HepG2 (cell line): ENCODE measurements around the gene FUT4. TPM values are rescaled to one million over a fixed set of nuclear protein-coding genes. Genes with fewer than 3 reads are reported as not detected.
A peak's percentile ranks its signal among the peaks of the same experiment; 100 is the strongest.

ENCODE experiments used
- CHD4 ChIP-seq: fragments of 200-600 bp; sonication (generic); IDR thresholded peaks from 2 replicates; pipeline ENCODE4 v1.7.0; 2017; ENCODE audit warnings: mild to moderate bottlenecking, low read length, borderline replicate concordance
- CREM ChIP-seq, 2 experiments: sonication (generic) in 1 of 2; formaldehyde crosslinking in 1 of 2; IDR thresholded peaks; 2 replicates each; pipeline versions ENCODE4 v1.4.0 to v1.6.1; 2016 to 2020; ENCODE audit warnings: antibody characterized with exemption in 1 of 2, mild to moderate bottlenecking in 1 of 2, missing genetic modification reagents in 1 of 2
- GABPB1 ChIP-seq: IDR thresholded peaks from 2 replicates; pipeline ENCODE4 v1.6.1; 2016; ENCODE audit warnings: mild to moderate bottlenecking, missing genetic modification reagents, moderate library complexity, missing compliant biosample characterization
- HDAC2 ChIP-seq: sonication (generic); formaldehyde crosslinking; IDR thresholded peaks from 2 replicates; pipeline ENCODE4 v1.4.0; 2020; ENCODE audit warnings: missing genetic modification reagents
- HHEX ChIP-seq: IDR thresholded peaks from 2 replicates; pipeline ENCODE4 v1.6.1; 2016; ENCODE audit warnings: control low read depth
- IRF2 ChIP-seq: IDR thresholded peaks from 2 replicates; pipeline ENCODE4 v1.6.1; 2018; ENCODE audit warnings: missing genetic modification reagents, missing compliant biosample characterization
- KDM6A ChIP-seq: IDR thresholded peaks from 2 replicates; pipeline ENCODE4 v1.6.1; 2016; ENCODE audit warnings: low read depth
- SALL1 ChIP-seq: sonication (generic); formaldehyde crosslinking; IDR thresholded peaks from 2 replicates; pipeline ENCODE4 v1.8.0; 2022; ENCODE audit warnings: mild to moderate bottlenecking, missing genetic modification reagents
- SUZ12 ChIP-seq: fragments of 150-350 bp; IDR thresholded peaks from 2 replicates; pipeline ENCODE4 v1.6.1; 2014; ENCODE audit warnings: low read depth, low read length
- ZNF20 ChIP-seq: sonication (generic); formaldehyde crosslinking; IDR thresholded peaks from 2 replicates; pipeline ENCODE4 v1.4.0; 2020; ENCODE audit warnings: mild to moderate bottlenecking, moderate library complexity, missing genetic modification reagents
- ZNF260 ChIP-seq: sonication (generic); formaldehyde crosslinking; IDR thresholded peaks from 2 replicates; pipeline ENCODE4 v1.4.0; 2020; ENCODE audit warnings: missing genetic modification reagents, low read depth, mild to moderate bottlenecking, borderline replicate concordance
- ZNF780A ChIP-seq: sonication (generic); formaldehyde crosslinking; IDR thresholded peaks from 2 replicates; pipeline ENCODE4 v1.8.0; 2022; ENCODE audit warnings: mild to moderate bottlenecking, missing genetic modification reagents, moderate library complexity
- ZNF883 ChIP-seq: sonication (generic); formaldehyde crosslinking; IDR thresholded peaks from 2 replicates; pipeline ENCODE4 v1.5.1; 2020; ENCODE audit warnings: mild to moderate bottlenecking, missing genetic modification reagents; ENCODE audit errors: not compliant biosample characterization
- ZSCAN12 ChIP-seq: sonication (generic); formaldehyde crosslinking; IDR thresholded peaks from 2 replicates; pipeline ENCODE4 v1.9.0; 2021; ENCODE audit warnings: mild to moderate bottlenecking, missing genetic modification reagents
- polyA plus RNA-seq, 8 experiments: library from polyadenylated mRNA; depleted of rRNA in 3 of 8; stranded (reverse) in 7 of 8; unstranded in 1 of 8; fragments of >200 nt; fragmentation: Illumina TruSeq in 4 of 8; extraction: Trizol in 4 of 8; gene quantifications; 2 replicates each; pipeline versions ENCODE4 v1.2.1 to v1.2.3, GENCODE V29; 2011 to 2016; ENCODE audit warnings: low read depth in 4 of 8, missing spikeins in 1 of 8, mixed read lengths in 1 of 8; ENCODE audit not compliant: insufficient read depth in 1 of 8
- total RNA-seq, 5 experiments: library from RNA; depleted of rRNA; stranded (reverse); fragments of >200 nt; fragmentation: Illumina TruSeq; extraction: Trizol; gene quantifications; 2 replicates each; pipeline ENCODE4 v1.2.3, GENCODE V29; 2016; ENCODE audit warnings: low read depth in 1 of 5
- TF ChIP-seq, protein P1 (sequence below): sonication (generic); formaldehyde crosslinking; conservative IDR thresholded peaks from 2 replicates; pipeline ENCODE4 v1.5.0; 2020; ENCODE audit warnings: missing genetic modification reagents
- TF ChIP-seq, protein P2 (sequence below): sonication (generic); formaldehyde crosslinking; IDR thresholded peaks from 2 replicates; pipeline ENCODE4 v1.9.0; 2022; ENCODE audit warnings: low read depth, missing genetic modification reagents
- TF ChIP-seq, protein P3 (sequence below): sonication (generic); formaldehyde crosslinking; IDR thresholded peaks from 2 replicates; pipeline ENCODE4 v1.4.0; 2020; ENCODE audit warnings: missing genetic modification reagents
- TF ChIP-seq, protein P4 (sequence below): sonication (generic); formaldehyde crosslinking; IDR thresholded peaks from 2 replicates; pipeline ENCODE4 v1.5.0; 2020; ENCODE audit warnings: mild to moderate bottlenecking, missing genetic modification reagents

FUT4 gene
- total and polyA plus RNA-seq, 2 of the 13 experiments (the other 11 are each of a cell fraction or from before 2014, with no cell fraction given), result 0.28 to 0.60 TPM

DNA sequence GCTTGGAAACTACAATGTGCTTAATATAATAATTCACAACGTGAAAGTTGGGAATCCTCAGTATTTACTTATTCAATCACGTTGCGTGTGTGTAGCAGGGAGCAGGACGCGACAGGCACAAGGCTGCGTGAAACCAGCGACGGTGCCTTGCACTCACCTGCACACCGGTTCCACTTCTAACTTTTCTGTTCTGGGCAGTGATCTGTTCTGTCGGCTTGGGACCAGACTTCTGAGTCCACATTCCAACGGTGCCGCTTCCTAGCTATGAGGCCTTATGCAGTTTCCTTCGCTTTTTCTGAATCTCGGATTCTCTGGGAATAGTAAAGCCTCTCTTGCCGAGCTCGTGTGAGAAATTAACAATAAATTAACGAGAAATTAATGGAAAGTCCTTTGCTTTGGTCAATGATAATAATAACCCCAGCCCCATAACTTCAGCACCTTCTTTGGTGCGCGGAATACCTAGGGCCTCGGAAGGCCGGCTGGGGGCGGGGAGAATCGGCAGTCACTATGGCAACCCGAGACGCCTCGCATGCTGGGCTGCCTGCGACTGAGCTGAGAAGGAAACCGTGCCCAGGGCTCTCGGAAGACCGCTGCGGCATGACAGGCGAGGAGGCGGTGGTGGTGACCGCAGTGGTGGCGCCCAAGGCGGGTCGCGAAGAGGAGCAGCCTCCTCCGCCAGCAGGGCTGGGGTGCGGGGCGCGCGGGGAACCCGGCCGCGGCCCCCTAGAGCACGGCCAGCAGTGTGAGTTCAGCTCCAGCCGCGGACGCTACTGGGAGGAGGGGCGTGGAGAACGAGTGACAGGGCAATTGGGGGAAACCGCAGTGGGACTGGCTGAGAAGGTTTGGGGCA is 31.6 kb upstream of the FUT4 start, which contains the start of gene C11orf97 (continued):
- TF ChIP-seq SUZ12 (no peak), HDAC2 (CRISPR knock-in tag) (no peak; the same call in 1 of the 2 replicates), ZNF883 (CRISPR knock-in tag) (no peak), ZNF780A (no peak), ZNF260 (CRISPR knock-in tag) (no peak), HHEX (CRISPR knock-in tag) (no peak), ZNF20 (CRISPR knock-in tag) (no peak), SALL1 (no peak; the same call in 1 of the 2 replicates), GABPB1 (CRISPR knock-in tag) (peak; percentile 47; the same call in 1 of the 2 replicates), CHD4 (no peak), CREM (IDR thresholded peaks at IDR 0.05) (no peak), CREM (CRISPR knock-in tag; IDR thresholded peaks at IDR 0.05) (no peak), KDM6A (CRISPR knock-in tag) (no peak), ZSCAN12 (CRISPR knock-in tag) (no peak), IRF2 (CRISPR knock-in tag) (no peak)
- TF ChIP-seq, protein P1, sequence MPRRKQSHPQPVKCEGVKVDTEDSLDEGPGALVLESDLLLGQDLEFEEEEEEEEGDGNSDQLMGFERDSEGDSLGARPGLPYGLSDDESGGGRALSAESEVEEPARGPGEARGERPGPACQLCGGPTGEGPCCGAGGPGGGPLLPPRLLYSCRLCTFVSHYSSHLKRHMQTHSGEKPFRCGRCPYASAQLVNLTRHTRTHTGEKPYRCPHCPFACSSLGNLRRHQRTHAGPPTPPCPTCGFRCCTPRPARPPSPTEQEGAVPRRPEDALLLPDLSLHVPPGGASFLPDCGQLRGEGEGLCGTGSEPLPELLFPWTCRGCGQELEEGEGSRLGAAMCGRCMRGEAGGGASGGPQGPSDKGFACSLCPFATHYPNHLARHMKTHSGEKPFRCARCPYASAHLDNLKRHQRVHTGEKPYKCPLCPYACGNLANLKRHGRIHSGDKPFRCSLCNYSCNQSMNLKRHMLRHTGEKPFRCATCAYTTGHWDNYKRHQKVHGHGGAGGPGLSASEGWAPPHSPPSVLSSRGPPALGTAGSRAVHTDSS, result no peak
- TF ChIP-seq, protein P2, sequence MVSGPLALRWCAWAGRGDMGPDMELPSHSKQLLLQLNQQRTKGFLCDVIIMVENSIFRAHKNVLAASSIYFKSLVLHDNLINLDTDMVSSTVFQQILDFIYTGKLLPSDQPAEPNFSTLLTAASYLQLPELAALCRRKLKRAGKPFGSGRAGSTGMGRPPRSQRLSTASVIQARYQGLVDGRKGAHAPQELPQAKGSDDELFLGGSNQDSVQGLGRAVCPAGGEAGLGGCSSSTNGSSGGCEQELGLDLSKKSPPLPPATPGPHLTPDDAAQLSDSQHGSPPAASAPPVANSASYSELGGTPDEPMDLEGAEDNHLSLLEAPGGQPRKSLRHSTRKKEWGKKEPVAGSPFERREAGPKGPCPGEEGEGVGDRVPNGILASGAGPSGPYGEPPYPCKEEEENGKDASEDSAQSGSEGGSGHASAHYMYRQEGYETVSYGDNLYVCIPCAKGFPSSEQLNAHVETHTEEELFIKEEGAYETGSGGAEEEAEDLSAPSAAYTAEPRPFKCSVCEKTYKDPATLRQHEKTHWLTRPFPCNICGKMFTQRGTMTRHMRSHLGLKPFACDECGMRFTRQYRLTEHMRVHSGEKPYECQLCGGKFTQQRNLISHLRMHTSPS (CRISPR knock-in tag), result no peak
- TF ChIP-seq, protein P3, sequence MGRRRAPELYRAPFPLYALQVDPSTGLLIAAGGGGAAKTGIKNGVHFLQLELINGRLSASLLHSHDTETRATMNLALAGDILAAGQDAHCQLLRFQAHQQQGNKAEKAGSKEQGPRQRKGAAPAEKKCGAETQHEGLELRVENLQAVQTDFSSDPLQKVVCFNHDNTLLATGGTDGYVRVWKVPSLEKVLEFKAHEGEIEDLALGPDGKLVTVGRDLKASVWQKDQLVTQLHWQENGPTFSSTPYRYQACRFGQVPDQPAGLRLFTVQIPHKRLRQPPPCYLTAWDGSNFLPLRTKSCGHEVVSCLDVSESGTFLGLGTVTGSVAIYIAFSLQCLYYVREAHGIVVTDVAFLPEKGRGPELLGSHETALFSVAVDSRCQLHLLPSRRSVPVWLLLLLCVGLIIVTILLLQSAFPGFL (CRISPR knock-in tag), result no peak
- TF ChIP-seq, protein P4, sequence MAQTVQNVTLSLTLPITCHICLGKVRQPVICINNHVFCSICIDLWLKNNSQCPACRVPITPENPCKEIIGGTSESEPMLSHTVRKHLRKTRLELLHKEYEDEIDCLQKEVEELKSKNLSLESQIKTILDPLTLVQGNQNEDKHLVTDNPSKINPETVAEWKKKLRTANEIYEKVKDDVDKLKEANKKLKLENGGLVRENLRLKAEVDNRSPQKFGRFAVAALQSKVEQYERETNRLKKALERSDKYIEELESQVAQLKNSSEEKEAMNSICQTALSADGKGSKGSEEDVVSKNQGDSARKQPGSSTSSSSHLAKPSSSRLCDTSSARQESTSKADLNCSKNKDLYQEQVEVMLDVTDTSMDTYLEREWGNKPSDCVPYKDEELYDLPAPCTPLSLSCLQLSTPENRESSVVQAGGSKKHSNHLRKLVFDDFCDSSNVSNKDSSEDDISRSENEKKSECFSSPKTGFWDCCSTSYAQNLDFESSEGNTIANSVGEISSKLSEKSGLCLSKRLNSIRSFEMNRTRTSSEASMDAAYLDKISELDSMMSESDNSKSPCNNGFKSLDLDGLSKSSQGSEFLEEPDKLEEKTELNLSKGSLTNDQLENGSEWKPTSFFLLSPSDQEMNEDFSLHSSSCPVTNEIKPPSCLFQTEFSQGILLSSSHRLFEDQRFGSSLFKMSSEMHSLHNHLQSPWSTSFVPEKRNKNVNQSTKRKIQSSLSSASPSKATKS, result no peak
